ENCODE data around the gene KRT39.

KRT39 gene

GRCh38 chr17:40944531-40944930, 22.2 kb downstream of the KRT39 start:
- Histone ChIP-seq H3K9me3 (ENCODE audit: control insufficient read depth, insufficient read depth, low read length) (no peaks in the 10 kb centered on the region), H3K4me3 (ENCODE audit: low read length) (no peak overlapping the region), H3K27me3 (ENCODE audit: control insufficient read depth, insufficient read depth, low read length) (no peaks in the 10 kb centered on the region), H3K27ac (ENCODE audit: low read length) (no peak overlapping the region), H3K4me1 (ENCODE audit: control insufficient read depth, insufficient read depth, low read length) (no peaks in the 10 kb centered on the region), H3K36me3 (ENCODE audit: control insufficient read depth, insufficient read depth, low read length) (no peaks in the 10 kb centered on the region)
- no CpG with 5 or more reads among the region's 1 CpG for WGBS (ENCODE audit: insufficient coverage, insufficient read length)
- no peak for DNase-seq (ENCODE audit: low read depth, low spot score)

GRCh38 chr17:40942553-40942952, 24.2 kb downstream of the KRT39 start:
- 100% methylated on average over 3 of the region's 3 CpGs for WGBS (ENCODE audit: insufficient coverage, insufficient read length)
- Histone ChIP-seq H3K4me3 (ENCODE audit: low read length) (no peak overlapping the region), H3K27me3 (ENCODE audit: control insufficient read depth, insufficient read depth, low read length) (no peaks in the 10 kb centered on the region), H3K27ac (ENCODE audit: low read length) (no peak overlapping the region), H3K36me3 (ENCODE audit: control insufficient read depth, insufficient read depth, low read length) (no peaks in the 10 kb centered on the region), H3K4me1 (ENCODE audit: control insufficient read depth, insufficient read depth, low read length) (no peaks in the 10 kb centered on the region), H3K9me3 (ENCODE audit: control insufficient read depth, insufficient read depth, low read length) (no peaks in the 10 kb centered on the region)
- no peak for DNase-seq (ENCODE audit: low read depth, low spot score)

- Histone ChIP-seq H3K4me1 (ENCODE audit: control insufficient read depth, insufficient read depth, low read length) (no peaks in the 10 kb centered on the region), H3K9me3 (ENCODE audit: control insufficient read depth, insufficient read depth, low read length) (no peaks in the 10 kb centered on the region), H3K4me3 (ENCODE audit: low read length) (no peak overlapping the region), H3K27me3 (ENCODE audit: control insufficient read depth, insufficient read depth, low read length) (no peaks in the 10 kb centered on the region), H3K27ac (ENCODE audit: low read length) (no peak overlapping the region), H3K36me3 (ENCODE audit: control insufficient read depth, insufficient read depth, low read length) (no peaks in the 10 kb centered on the region)
- no peak for DNase-seq (ENCODE audit: low read depth, low spot score)
- WGBS (ENCODE audit: insufficient coverage, insufficient read length), result no CpG with 5 or more reads among the region's 6 CpGs
These were observed 26.5 kb downstream of the KRT39 start for GRCh38 chr17:40940266-40940665.

- DNase-seq (ENCODE audit: low read depth, low spot score), result no peak
- H3K36me3 ChIP-seq (ENCODE audit: control insufficient read depth, insufficient read depth, low read length), result no peaks in the 10 kb centered on the region
- no CpG with 5 or more reads among the region's 3 CpGs for WGBS (ENCODE audit: insufficient coverage, insufficient read length)
- no peak overlapping the region for H3K27ac ChIP-seq (ENCODE audit: low read length)
- no peaks in the 10 kb centered on the region for H3K9me3 ChIP-seq (ENCODE audit: control insufficient read depth, insufficient read depth, low read length)
- H3K27me3 ChIP-seq (ENCODE audit: control insufficient read depth, insufficient read depth, low read length), result no peaks in the 10 kb centered on the region
- no peaks in the 10 kb centered on the region for H3K4me1 ChIP-seq (ENCODE audit: control insufficient read depth, insufficient read depth, low read length)
- H3K4me3 ChIP-seq (ENCODE audit: low read length), result no peak overlapping the region
These were observed 27.8 kb downstream of the KRT39 start for GRCh38 chr17:40938981-40939380.

- H3K27me3 ChIP-seq (ENCODE audit: control insufficient read depth, insufficient read depth, low read length), result no peaks in the 10 kb centered on the region
- DNase-seq (ENCODE audit: low read depth, low spot score), result no peak
- no peak within 1 kb of the TSS for H3K27ac ChIP-seq (ENCODE audit: low read length)
- WGBS (ENCODE audit: insufficient coverage, insufficient read length), result no CpG with 5 or more reads among the region's 9 CpGs
- no peaks in the 10 kb centered on the region for H3K9me3 ChIP-seq (ENCODE audit: control insufficient read depth, insufficient read depth, low read length)
- H3K36me3 ChIP-seq (ENCODE audit: control insufficient read depth, insufficient read depth, low read length), result no peaks in the 10 kb centered on the region
- no peak within 1 kb of the TSS for H3K4me3 ChIP-seq (ENCODE audit: low read length)
- H3K4me1 ChIP-seq (ENCODE audit: control insufficient read depth, insufficient read depth, low read length), result no peaks in the 10 kb centered on the region
These were observed 29.3 kb downstream of the KRT39 start, which contains the start of gene KRT23 for GRCh38 chr17:40937384-40937819. TSS of gene KRT23 (minus strand) at chr17:40937646. CDS start at chr17:40936603, 1,043 bp downstream.

- no peaks in the 10 kb centered on the region for H3K9me3 ChIP-seq (ENCODE audit: control insufficient read depth, insufficient read depth, low read length)
- H3K4me3 ChIP-seq (ENCODE audit: low read length), result no peak overlapping the region
- no peak overlapping the region for H3K27ac ChIP-seq (ENCODE audit: low read length)
- no peaks in the 10 kb centered on the region for H3K36me3 ChIP-seq (ENCODE audit: control insufficient read depth, insufficient read depth, low read length)
- no peaks in the 10 kb centered on the region for H3K4me1 ChIP-seq (ENCODE audit: control insufficient read depth, insufficient read depth, low read length)
- H3K27me3 ChIP-seq (ENCODE audit: control insufficient read depth, insufficient read depth, low read length), result no peaks in the 10 kb centered on the region
- no CpG with 5 or more reads among the region's 5 CpGs for WGBS (ENCODE audit: insufficient coverage, insufficient read length)
- DNase-seq (ENCODE audit: low read depth, low spot score), result no peak
These were observed 29.8 kb downstream of the KRT39 start for GRCh38 chr17:40936976-40937375.

GRCh38 chr17:40936437-40936971, 30.2 kb downstream of the KRT39 start:
- Histone ChIP-seq H3K36me3 (ENCODE audit: control insufficient read depth, insufficient read depth, low read length) (no peaks in the 10 kb centered on the region), H3K4me1 (ENCODE audit: control insufficient read depth, insufficient read depth, low read length) (no peaks in the 10 kb centered on the region), H3K27ac (ENCODE audit: low read length) (no peak overlapping the region), H3K4me3 (ENCODE audit: low read length) (no peak overlapping the region), H3K27me3 (ENCODE audit: control insufficient read depth, insufficient read depth, low read length) (no peaks in the 10 kb centered on the region), H3K9me3 (ENCODE audit: control insufficient read depth, insufficient read depth, low read length) (no peaks in the 10 kb centered on the region)
- DNase-seq (ENCODE audit: low read depth, low spot score), result no peak
- no CpG with 5 or more reads among the region's 19 CpGs for WGBS (ENCODE audit: insufficient coverage, insufficient read length)

GRCh38 chr17:40935624-40936023, 31.1 kb downstream of the KRT39 start:
- Histone ChIP-seq H3K27ac (ENCODE audit: low read length) (no peak overlapping the region), H3K27me3 (ENCODE audit: control insufficient read depth, insufficient read depth, low read length) (no peaks in the 10 kb centered on the region), H3K36me3 (ENCODE audit: control insufficient read depth, insufficient read depth, low read length) (no peaks in the 10 kb centered on the region), H3K9me3 (ENCODE audit: control insufficient read depth, insufficient read depth, low read length) (no peaks in the 10 kb centered on the region), H3K4me3 (ENCODE audit: low read length) (no peak overlapping the region), H3K4me1 (ENCODE audit: control insufficient read depth, insufficient read depth, low read length) (no peaks in the 10 kb centered on the region)
- no peak for DNase-seq (ENCODE audit: low read depth, low spot score)
- no CpG with 5 or more reads among the region's 3 CpGs for WGBS (ENCODE audit: insufficient coverage, insufficient read length)

GRCh38 chr17:40932608-40933007, 34.1 kb downstream of the KRT39 start:
- no peaks in the 10 kb centered on the region for H3K36me3 ChIP-seq (ENCODE audit: control insufficient read depth, insufficient read depth, low read length)
- H3K4me3 ChIP-seq (ENCODE audit: low read length), result no peak overlapping the region
- H3K4me1 ChIP-seq (ENCODE audit: control insufficient read depth, insufficient read depth, low read length), result no peaks in the 10 kb centered on the region
- no peaks in the 10 kb centered on the region for H3K9me3 ChIP-seq (ENCODE audit: control insufficient read depth, insufficient read depth, low read length)
- H3K27ac ChIP-seq (ENCODE audit: low read length), result no peak overlapping the region
- no peak for DNase-seq (ENCODE audit: low read depth, low spot score)
- no peaks in the 10 kb centered on the region for H3K27me3 ChIP-seq (ENCODE audit: control insufficient read depth, insufficient read depth, low read length)
- WGBS (ENCODE audit: insufficient coverage, insufficient read length), result no CpG with 5 or more reads among the region's 2 CpGs

- H3K27ac ChIP-seq (ENCODE audit: low read length), result no peak overlapping the region
- no peaks in the 10 kb centered on the region for H3K27me3 ChIP-seq (ENCODE audit: control insufficient read depth, insufficient read depth, low read length)
- no peaks in the 10 kb centered on the region for H3K9me3 ChIP-seq (ENCODE audit: control insufficient read depth, insufficient read depth, low read length)
- no peaks in the 10 kb centered on the region for H3K36me3 ChIP-seq (ENCODE audit: control insufficient read depth, insufficient read depth, low read length)
- no peak for DNase-seq (ENCODE audit: low read depth, low spot score)
- H3K4me1 ChIP-seq (ENCODE audit: control insufficient read depth, insufficient read depth, low read length), result no peaks in the 10 kb centered on the region
- no CpG with 5 or more reads among the region's 3 CpGs for WGBS (ENCODE audit: insufficient coverage, insufficient read length)
- no peak overlapping the region for H3K4me3 ChIP-seq (ENCODE audit: low read length)
These were observed 35.4 kb downstream of the KRT39 start for GRCh38 chr17:40931311-40931710.

- no CpG with 5 or more reads among the region's 8 CpGs for WGBS (ENCODE audit: insufficient coverage, insufficient read length)
- Histone ChIP-seq H3K27me3 (ENCODE audit: control insufficient read depth, insufficient read depth, low read length) (no peaks in the 10 kb centered on the region), H3K4me1 (ENCODE audit: control insufficient read depth, insufficient read depth, low read length) (no peaks in the 10 kb centered on the region), H3K9me3 (ENCODE audit: control insufficient read depth, insufficient read depth, low read length) (no peaks in the 10 kb centered on the region), H3K4me3 (ENCODE audit: low read length) (no peak overlapping the region), H3K27ac (ENCODE audit: low read length) (no peak overlapping the region), H3K36me3 (ENCODE audit: control insufficient read depth, insufficient read depth, low read length) (no peaks in the 10 kb centered on the region)
- DNase-seq (ENCODE audit: low read depth, low spot score), result no peak
These were observed 40.4 kb downstream of the KRT39 start for GRCh38 chr17:40926341-40926740.

Measured in iPS DF 6.9 (cell line).